Right cardiac atrium (tissue), 5 donors: ENCODE measurements around the gene DEGS2. TPM values are rescaled to one million over a fixed set of nuclear protein-coding genes. Genes with fewer than 3 reads are reported as not detected.
"Not testable (repeated sequence)": the region's sequence is repeated elsewhere in the genome, so short reads cannot be mapped to it uniquely, and the experiment has no call there.

Source experiments
- ATAC-seq, 2 donors: fragments of 200-7000 bp; cut with Tn5 transposase; one replicate each; pipeline versions ENCODE4 v1.8.0 to v1.9.1; 2020; ENCODE audit warnings: moderate library complexity in 2 of 2, mild to moderate bottlenecking in 1 of 2
- DNase-seq, 3 donors: peaks; one replicate each; pipeline ENCODE4 v3.0.0-alpha.2; 2020
- H3K27ac ChIP-seq: one replicate; pipeline ENCODE4 v1.5.1; 2013; ENCODE audit warnings: mild to moderate bottlenecking, low read length, control low read depth, moderate library complexity
- H3K27me3 ChIP-seq: one replicate; pipeline ENCODE4 v1.6.1; 2013; ENCODE audit not compliant: control insufficient read depth, insufficient read depth
- H3K4me1 ChIP-seq: one replicate; pipeline ENCODE4 v1.6.1; 2013; ENCODE audit warnings: low read length; ENCODE audit not compliant: control insufficient read depth, insufficient read depth
- H3K4me3 ChIP-seq: one replicate; pipeline ENCODE4 v1.5.1; 2013; ENCODE audit warnings: low read length, control low read depth
- H3K9me3 ChIP-seq: one replicate; pipeline ENCODE4 v1.6.1; 2013; ENCODE audit warnings: low read length; ENCODE audit not compliant: control insufficient read depth
- WGBS: extraction: QIAGEN DNeasy Blood & Tissue Kit; methylation state at CpG from one replicate; pipeline ENCODE4 v1.1.7; 2013; 5-methylcytosine and 5-hydroxymethylcytosine counted together
- intact Hi-C, 4 donors: fragments of 100-400 bp; cut with DNase I; formaldehyde crosslinking; loops; one replicate each; pipeline versions ENCODE4 v1.11.0 to v1.14.0; 2022 to 2023
- polyA plus RNA-seq: library from polyadenylated mRNA; stranded (reverse); fragments of 200-250 nt; gene quantifications from one replicate; pipeline ENCODE4 v1.2.3, GENCODE V29; 2013
- total RNA-seq, 4 donors: library from RNA; stranded (reverse); fragmentation: NEBNext Ultra II Directional; extraction: Animal tissue kit (Norgen Biotek cat#: 25700); gene quantifications; one replicate each; pipeline ENCODE4 v1.2.1, GENCODE V29; 2021
- donor health status: healthy with polysubstance abuse.
- donor health status: DM: no; HTN: yes; CAD: no.
- donor health status: DM: no; HTN: no; CAD: no.
- donor health status: DM: no; HTN: yes; CAD: no; lungs with severe emphysema.
- donor health status: DM: yes; HTN: yes; CAD: no.

Gene DEGS2
- total and polyA plus RNA-seq, 5 donors: 0.11 to 0.42 (median 0.30) TPM; not detected in 1

- H3K27me3 ChIP-seq, H3K9me3 ChIP-seq, intact Hi-C loops, ATAC-seq, H3K4me1 ChIP-seq, H3K4me3 ChIP-seq, H3K27ac ChIP-seq: not testable (repeated sequence)
- 85% methylated on average over 16 of the region's 16 CpGs for WGBS
- DNase-seq: peak in 2 of 3 donors; percentile 5 to 17
Observed at GRCh38 chr14:100157548-100158232, 1.8 kb downstream of the DEGS2 start.

GRCh38 chr14:100156776-100157175 lies 2.7 kb downstream of the DEGS2 start:
- Histone ChIP-seq H3K27me3 (no peaks in the 10 kb centered on the region), H3K4me1 (no peaks in the 10 kb centered on the region), H3K4me3 (no peak overlapping the region), H3K27ac (no peak overlapping the region), H3K9me3 (no peaks in the 10 kb centered on the region)
- no peak for ATAC-seq
- intact Hi-C loops: no loop called here
- WGBS: 80% methylated on average over 6 of the region's 6 CpGs
- peak in 2 of 3 donors; percentile 34 to 42 for DNase-seq

DNA sequence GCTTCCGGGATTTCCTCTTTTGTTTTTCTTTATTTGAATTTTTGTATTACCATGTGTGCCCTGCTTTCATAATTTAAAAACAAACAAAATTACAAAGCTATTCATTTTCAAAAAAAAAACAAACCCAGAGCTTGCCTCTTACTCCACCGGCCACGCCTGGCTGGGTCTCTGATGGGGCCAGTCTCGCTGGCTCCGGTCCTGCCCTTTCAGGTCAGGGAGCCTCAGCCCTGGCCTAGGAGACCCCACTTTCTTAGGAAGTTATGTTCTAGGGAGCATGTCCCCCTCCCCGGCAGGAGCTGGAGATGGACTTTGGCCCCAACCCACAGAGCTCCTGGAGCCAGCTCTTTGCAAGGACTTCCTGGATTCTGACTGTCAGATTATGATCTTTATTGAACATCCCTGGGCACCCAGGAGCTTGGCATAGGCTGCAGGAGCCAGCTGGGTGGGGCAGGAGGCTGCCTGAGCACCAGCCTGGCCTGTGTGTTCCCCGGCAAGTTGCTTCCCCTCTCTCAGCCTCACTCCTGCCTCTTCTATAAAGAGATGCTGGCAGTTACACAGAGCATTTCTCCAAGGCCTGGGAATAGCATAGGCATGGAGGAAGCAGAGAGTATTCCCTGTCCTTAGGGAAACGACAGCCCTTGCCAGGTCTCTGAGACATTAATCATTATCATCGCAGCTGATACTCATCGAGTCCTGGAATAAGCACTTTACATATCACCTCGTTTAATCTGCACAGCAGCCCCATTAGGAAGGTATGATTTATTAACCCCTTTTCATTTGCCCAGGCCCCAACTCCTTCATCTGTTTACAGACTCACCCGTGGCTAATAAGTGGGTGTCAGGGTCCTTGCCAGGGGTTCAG lies 3.5 kb downstream of the DEGS2 start:
- WGBS: 70% methylated on average over 12 of the region's 12 CpGs
- DNase-seq: peak in 2 of 3 donors; percentile 32 to 33
- Histone ChIP-seq H3K27me3 (no peaks in the 10 kb centered on the region), H3K4me3 (no peak overlapping the region), H3K27ac (no peak overlapping the region), H3K9me3 (no peaks in the 10 kb centered on the region), H3K4me1 (no peaks in the 10 kb centered on the region)
- intact Hi-C loops: no loop called here
- ATAC-seq: no peak

DNA sequence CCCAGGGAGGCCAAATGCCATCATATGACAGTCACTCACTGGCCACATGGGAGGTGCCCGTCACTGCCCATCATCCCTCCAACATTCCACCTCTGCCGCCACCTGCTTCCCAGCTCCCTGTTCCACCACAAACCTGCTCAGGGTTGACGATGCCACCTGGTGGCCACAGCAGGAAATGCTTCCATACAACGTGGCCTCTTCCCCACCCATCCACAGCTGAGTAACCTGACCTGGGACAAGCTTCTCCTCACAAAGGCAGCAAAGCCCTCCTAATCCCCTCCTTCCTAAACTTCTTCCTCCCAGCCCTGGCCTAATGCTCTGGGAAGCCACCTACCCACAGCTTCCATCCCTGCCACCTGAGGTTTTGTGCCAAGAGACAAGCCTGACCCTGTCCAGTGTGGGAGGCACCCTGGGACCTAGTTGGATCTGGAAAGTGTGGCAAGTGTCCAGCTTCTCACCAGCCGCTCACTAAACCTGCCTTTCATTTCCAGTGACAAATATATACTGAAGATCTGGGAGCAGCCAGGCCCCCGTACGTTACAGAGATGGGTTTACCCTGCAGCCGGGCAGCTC lies 4.3 kb downstream of the DEGS2 start:
- no peaks in the 10 kb centered on the region for H3K4me1 ChIP-seq
- no peak overlapping the region for H3K27ac ChIP-seq
- 63% methylated on average over 8 of the region's 8 CpGs for WGBS
- ATAC-seq (no peak), DNase-seq (peak in 2 of 3 donors; percentile 42 to 60)
- intact Hi-C loops: no loop called here
- no peaks in the 10 kb centered on the region for H3K9me3 ChIP-seq
- no peaks in the 10 kb centered on the region for H3K27me3 ChIP-seq
- no peak overlapping the region for H3K4me3 ChIP-seq

- no peak for ATAC-seq
- WGBS: 95% methylated on average over 6 of the region's 6 CpGs
- H3K4me1 ChIP-seq: no peaks in the 10 kb centered on the region
- intact Hi-C loops: no loop called here
- H3K4me3 ChIP-seq: no peak overlapping the region
- H3K27ac ChIP-seq: no peak overlapping the region
- no peaks in the 10 kb centered on the region for H3K27me3 ChIP-seq
- no peaks in the 10 kb centered on the region for H3K9me3 ChIP-seq
- DNase-seq: peak in 2 of 3 donors; percentile 30 to 40
Observed at GRCh38 chr14:100153560-100153959, 5.9 kb downstream of the DEGS2 start.

DNA sequence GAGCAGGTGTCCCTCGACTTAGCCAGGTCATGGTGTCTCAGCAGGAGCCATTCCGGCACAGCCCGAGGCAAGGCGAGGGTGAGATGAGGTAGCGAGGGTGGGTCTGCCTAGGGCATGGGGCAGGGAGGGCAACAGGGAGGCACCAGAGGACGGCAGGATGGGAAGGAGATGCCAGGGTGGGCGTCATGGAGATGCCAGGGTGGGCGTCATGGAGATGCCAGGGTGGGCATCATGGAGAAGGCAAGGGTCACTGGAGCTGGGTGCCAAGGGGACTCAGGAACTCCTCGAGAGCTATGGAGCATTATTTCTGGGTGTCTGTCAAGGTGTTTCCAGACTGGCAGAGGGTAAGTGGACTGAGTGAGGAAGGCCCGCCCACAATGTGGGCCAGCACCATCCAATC lies 7.4 kb downstream of the DEGS2 start:
- DNase-seq: peak in 1 of 3 donors; percentile 37
- 94% methylated on average over 10 of the region's 10 CpGs for WGBS
- no peak for ATAC-seq
- H3K4me3 ChIP-seq: no peak overlapping the region
- intact Hi-C loops: no loop called here
- H3K27ac ChIP-seq: no peak overlapping the region
- no peaks in the 10 kb centered on the region for H3K4me1 ChIP-seq
- H3K27me3 ChIP-seq: no peaks in the 10 kb centered on the region
- no peaks in the 10 kb centered on the region for H3K9me3 ChIP-seq

DNA sequence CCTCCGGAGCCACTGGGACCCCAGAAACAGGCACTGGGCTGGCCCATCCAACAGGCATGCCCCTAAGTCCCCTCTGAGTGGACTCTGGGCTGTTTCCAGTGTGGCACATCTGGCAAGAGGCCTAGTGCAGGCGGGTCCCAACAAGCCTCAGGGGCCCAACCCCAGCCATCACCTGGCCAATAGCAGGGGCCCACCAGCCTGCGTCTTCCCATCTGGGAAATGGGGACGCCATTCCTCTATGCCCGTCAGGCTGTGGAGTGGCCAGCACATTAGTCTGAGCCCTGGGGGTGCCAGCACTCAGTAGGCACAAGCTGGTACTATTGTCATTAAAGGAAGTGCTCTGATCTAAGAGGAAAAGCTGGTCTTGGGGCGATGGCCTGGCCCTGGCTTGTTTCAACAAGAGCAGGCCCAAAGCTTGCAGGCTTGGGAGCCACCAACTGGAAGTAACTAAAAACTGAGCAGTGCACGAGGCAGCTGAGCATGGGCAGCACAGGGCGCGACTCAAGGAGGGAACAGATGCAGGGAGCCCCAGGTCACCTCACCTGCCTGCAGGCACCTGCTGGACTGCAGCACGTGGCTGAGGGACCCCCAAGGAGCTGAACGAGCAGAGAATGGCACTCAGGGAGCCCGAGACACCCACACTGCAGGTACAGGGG lies 8.4 kb downstream of the DEGS2 start:
- Histone ChIP-seq H3K4me3 (no peak overlapping the region), H3K9me3 (no peaks in the 10 kb centered on the region), H3K4me1 (no peaks in the 10 kb centered on the region), H3K27ac (no peak overlapping the region), H3K27me3 (no peaks in the 10 kb centered on the region)
- intact Hi-C loops: no loop called here
- 81% methylated on average over 12 of the region's 12 CpGs for WGBS
- ATAC-seq (no peak), DNase-seq (peak in 1 of 3 donors; percentile 36)

DNA sequence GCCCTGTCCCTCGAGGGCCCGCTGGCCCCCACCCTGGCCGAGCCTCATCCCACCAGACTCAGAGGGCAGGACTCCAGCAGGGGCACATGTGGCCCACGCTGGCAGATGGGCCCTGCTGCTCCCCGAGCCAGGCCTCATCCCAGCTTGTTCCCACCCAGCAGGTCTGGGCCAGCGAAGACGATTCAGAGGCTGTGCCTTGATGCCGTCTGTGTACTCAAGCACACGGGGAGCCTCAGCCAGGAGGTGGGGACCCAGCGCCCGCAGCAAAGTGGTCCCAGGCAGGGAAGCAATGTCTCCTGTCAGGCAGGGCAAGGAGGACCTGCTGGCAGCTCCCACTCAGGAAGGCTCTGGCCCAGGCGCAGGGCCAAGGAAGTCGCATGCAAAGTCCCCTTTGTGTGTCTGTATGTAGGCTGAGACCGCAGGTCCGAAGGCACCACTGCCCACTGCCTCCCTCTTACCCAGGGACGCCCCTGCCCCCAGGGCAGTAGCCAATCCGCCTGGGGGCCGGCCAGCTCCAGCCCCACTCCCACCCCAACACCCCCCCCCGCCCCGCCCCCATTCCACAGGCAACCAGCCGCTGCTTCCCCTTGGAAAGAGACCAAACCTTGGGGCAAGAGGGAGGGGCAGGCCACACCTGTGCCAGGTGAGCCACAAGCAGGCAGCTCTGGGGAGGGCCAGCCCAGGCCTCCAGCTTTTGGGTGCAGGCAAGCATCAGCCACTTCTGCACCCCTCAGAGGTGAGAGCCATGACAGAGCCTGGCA lies 9.4 kb downstream of the DEGS2 start:
- intact Hi-C loops: no loop called here
- Histone ChIP-seq H3K4me1 (no peaks in the 10 kb centered on the region), H3K9me3 (no peaks in the 10 kb centered on the region), H3K4me3 (no peak overlapping the region), H3K27ac (no peak overlapping the region), H3K27me3 (no peaks in the 10 kb centered on the region)
- no peak for ATAC-seq
- WGBS: 50% methylated on average over 21 of the region's 21 CpGs
- peak in 1 of 3 donors; percentile 66 for DNase-seq

DNA sequence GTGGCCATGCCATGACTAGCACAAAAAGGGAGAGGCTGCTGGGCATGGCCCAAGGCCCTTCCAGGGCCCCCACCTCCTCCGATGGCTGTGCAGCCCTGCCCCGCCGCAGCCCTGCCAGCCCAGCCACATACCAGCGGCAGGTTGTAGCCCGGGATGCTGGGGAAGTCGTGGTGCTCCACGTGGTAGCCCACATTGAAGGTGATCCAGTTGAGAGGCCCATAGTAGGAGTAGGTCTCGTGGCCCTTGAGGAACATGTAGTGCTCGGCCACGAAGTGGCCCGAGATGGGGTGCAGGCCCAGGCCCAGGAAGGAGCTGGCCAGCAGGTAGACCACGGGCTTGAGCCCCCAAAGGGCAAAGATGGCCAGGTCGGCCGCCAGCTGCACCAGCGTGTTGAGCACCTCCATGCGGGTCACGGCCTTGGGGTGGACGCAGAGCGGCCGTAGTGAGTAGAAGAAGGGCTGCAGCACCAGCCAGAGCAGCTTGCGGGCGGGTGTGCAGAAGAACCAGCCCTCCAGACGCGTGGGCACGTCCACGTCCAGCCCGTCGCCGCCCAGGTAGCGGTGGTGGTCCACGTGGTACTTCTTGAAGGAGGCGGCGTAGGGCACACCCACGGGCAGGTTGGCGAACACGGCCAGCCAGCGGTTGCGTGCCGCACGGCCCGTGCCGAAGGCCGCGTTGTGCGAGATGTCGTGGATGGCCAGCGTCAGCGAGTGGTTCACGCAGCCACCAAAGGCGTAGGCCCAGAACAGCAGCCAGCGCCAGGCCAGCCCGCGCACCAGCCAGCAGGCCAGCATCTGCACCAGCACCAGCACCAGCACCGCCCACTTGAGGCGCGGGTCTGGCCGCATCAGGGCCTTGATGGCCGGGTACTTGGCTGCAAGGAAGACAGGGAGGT lies 10.4 kb downstream of the DEGS2 start:
- no peak for ATAC-seq
- no peak overlapping the region for H3K27ac ChIP-seq
- no peaks in the 10 kb centered on the region for H3K27me3 ChIP-seq
- no peaks in the 10 kb centered on the region for H3K4me1 ChIP-seq
- H3K9me3 ChIP-seq: no peaks in the 10 kb centered on the region
- no peak overlapping the region for H3K4me3 ChIP-seq
- DNase-seq: peak in 1 of 3 donors; percentile 58
- intact Hi-C loops: no loop called here
- WGBS: 93% methylated on average over 58 of the region's 58 CpGs
